H1 (cell line): ENCODE results near the gene RAMP3. TPM values are rescaled to one million over a fixed set of nuclear protein-coding genes. Genes with fewer than 3 reads are reported as not detected.

Source experiments
- CEBPB ChIP-seq: IDR thresholded peaks from 2 replicates; pipeline ENCODE4 v1.6.1; 2012; ENCODE audit warnings: low read depth, low read length
- JUN ChIP-seq: IDR thresholded peaks from 2 replicates; pipeline ENCODE4 v1.6.1; 2011; ENCODE audit warnings: low read depth, mild to moderate bottlenecking, improper control_type of control experiment, low read length
- KDM5A ChIP-seq: fragments of 200-600 bp; IDR thresholded peaks from 2 replicates; pipeline ENCODE4 v1.7.1; 2012; ENCODE audit warnings: mild to moderate bottlenecking, low read length, inconsistent platforms, mixed read lengths
- SRF ChIP-seq: IDR thresholded peaks from 2 replicates; pipeline ENCODE4 v1.6.1; 2011; ENCODE audit warnings: mild to moderate bottlenecking, low read depth, low read length, moderate library complexity
- SUZ12 ChIP-seq: fragments of 200-600 bp; sonication (generic); IDR thresholded peaks from 2 replicates; pipeline ENCODE4 v1.6.1; 2012; ENCODE audit warnings: mild to moderate bottlenecking, inconsistent platforms, low read length, moderate library complexity, mixed read lengths
- TAF1 ChIP-seq: IDR thresholded peaks from 2 replicates; pipeline ENCODE4 v1.6.1; 2011; ENCODE audit warnings: mild to moderate bottlenecking, low read depth, low read length
- polyA plus RNA-seq, 7 experiments: library from polyadenylated mRNA; depleted of rRNA in 3 of 7; stranded (reverse) in 5 of 7; unstranded in 2 of 7; fragments of >200 nt in 5 of 7; fragments of 200-250 nt in 2 of 7; gene quantifications; 1 replicate in 5 of 7; 2 replicates in 1 of 7; 4 replicates in 1 of 7; pipeline versions ENCODE4 v1.2.1 to v1.2.3, GENCODE V29; 2011 to 2013; ENCODE audit warnings: missing spikeins in 2 of 7, mixed read lengths in 2 of 7
- total RNA-seq: library from RNA; stranded (reverse); fragmentation: NEBNext Ultra II Directional; extraction: Animal tissue kit (Norgen Biotek cat#: 25700); gene quantifications from 2 replicates; pipeline ENCODE4 v1.2.1, GENCODE V29; 2021

RAMP3 gene
- total and polyA plus RNA-seq, 2 of the 8 experiments (the other 6 are each of a cell fraction or from before 2014, with no cell fraction given): 0.88 to 0.98 TPM

DNA sequence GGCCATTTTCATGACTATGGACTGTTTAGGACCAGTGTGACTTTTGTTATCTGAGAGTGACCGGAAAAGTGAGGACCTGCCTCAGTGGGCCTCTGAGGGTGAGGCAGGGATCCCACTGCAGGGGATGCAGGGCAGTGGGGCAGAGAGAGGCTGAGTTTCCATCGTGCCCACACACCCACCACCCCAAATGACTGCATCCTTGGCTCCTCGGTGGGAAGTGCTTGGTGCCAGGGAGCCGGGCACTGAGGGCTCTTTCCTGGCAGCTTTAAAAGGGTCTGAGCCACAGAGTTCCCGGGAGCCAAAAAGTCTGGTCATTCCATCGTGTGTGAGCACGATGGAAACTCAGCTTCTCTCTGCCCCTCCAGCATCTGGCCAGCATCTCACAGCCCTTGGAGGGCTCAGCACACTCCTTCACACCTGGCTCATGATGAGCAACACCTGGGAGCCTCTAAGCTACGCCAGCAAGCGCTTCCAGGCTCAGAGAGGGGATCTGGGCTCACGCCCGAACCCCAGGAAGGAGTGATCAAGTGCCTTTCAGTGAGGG, 59.1 kb downstream of the RAMP3 start (continued):
- no peak for TF ChIP-seq TAF1
- no peak for TF ChIP-seq SRF
- no peak for TF ChIP-seq JUN
- TF ChIP-seq KDM5A: no peak
- TF ChIP-seq CEBPB: no peak
- TF ChIP-seq SUZ12: no peak
